ENCODE measurements around the gene AP5Z1. TPM values are rescaled to one million over a fixed set of nuclear protein-coding genes. Genes with fewer than 3 reads are reported as not detected.

AP5Z1 gene
- polyA plus RNA-seq, 1 of the 3 experiments (the other 2 are of a cell fraction), result 29.5 TPM

DNA sequence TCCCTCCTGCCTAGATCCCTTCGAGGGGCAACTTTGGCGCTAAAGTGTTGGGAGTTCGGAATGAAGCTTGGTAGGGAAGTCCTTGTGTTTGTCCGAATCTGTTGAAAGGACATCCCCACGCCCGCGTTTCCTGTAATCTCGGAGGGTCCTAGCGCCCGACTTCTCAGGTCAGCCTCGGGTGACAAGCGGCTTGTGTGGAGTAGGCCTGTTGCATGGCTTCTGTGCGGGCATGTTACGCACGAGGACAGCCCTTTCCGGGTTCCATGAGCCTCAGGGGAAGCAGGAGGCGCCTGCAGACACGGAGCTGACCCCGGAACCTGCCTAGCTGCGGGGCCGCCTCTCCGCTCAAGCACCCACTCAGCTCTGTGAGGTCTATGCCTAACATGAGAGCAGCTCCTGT lies 28.4 kb upstream of the AP5Z1 start:
- POLR2A ChIA-PET, result no interaction called here
- Histone ChIP-seq H2AFZ (ENCODE audit: low read depth) (no peak overlapping the region), H3K4me1 (ENCODE audit: control insufficient read depth in 1 of 2, insufficient read depth in 2 of 2, low read depth in 1 of 2, low read length in 1 of 2) (peaks cover 0 to 21% of the 10 kb centered on the region in 2 experiments; a peak in 3 of 4 replicates), H3K4me3 (ENCODE audit: low read depth in 2 of 2, low read length in 1 of 2) (no peak overlapping the region), H3K9me2 (no peaks in the 10 kb centered on the region), H3K27ac (ENCODE audit: low read depth in 2 of 2, low read length in 1 of 2) (no peak overlapping the region), H3K27me3 (ENCODE audit: insufficient read depth) (no peaks in the 10 kb centered on the region), H3F3A (replicated peaks; ENCODE audit: insufficient read depth) (peaks cover 5% of the 10 kb centered on the region), H3K4me2 (no peak overlapping the region), H3K9ac (no peak overlapping the region), H3K36me3 (replicated peaks in 1 of 2; ENCODE audit: control insufficient read depth in 1 of 2, insufficient read depth in 2 of 2, low read length in 1 of 2) (peaks cover 20 to 32% of the 10 kb centered on the region in 2 experiments), H4K20me1 (ENCODE audit: insufficient read depth) (no peaks in the 10 kb centered on the region; the same call in 1 of the 2 replicates), H3K9me3 (no peaks in the 10 kb centered on the region), H3K79me2 (ENCODE audit: insufficient read depth) (peaks cover 42% of the 10 kb centered on the region)
- no peak for DNase-seq
- 92% methylated on average over 16 of the region's 22 CpGs for WGBS (ENCODE audit: low lambda C conversion rate)
- TF ChIP-seq POLR2AphosphoS5 (IDR thresholded peaks at IDR 0.05; ENCODE audit: low read depth, low read length) (no peak), RFX5 (IDR thresholded peaks at IDR 0.05; ENCODE audit: low read length) (no peak), GATA2 (CRISPR knock-in tag; IDR thresholded peaks at IDR 0.05) (no peak), RAD21 (IDR thresholded peaks at IDR 0.05; ENCODE audit: low read length) (no peak), RCOR1 (IDR thresholded peaks at IDR 0.05; ENCODE audit: low read length) (no peak)
- TF ChIP-seq, protein P1, sequence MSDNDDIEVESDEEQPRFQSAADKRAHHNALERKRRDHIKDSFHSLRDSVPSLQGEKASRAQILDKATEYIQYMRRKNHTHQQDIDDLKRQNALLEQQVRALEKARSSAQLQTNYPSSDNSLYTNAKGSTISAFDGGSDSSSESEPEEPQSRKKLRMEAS (IDR thresholded peaks at IDR 0.05; ENCODE audit: low read depth), result no peak
- TF ChIP-seq, protein P2, sequence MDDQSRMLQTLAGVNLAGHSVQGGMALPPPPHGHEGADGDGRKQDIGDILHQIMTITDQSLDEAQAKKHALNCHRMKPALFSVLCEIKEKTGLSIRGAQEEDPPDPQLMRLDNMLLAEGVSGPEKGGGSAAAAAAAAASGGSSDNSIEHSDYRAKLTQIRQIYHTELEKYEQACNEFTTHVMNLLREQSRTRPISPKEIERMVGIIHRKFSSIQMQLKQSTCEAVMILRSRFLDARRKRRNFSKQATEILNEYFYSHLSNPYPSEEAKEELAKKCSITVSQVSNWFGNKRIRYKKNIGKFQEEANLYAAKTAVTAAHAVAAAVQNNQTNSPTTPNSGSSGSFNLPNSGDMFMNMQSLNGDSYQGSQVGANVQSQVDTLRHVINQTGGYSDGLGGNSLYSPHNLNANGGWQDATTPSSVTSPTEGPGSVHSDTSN (IDR thresholded peaks at IDR 0.05), result no peak
- CTCF ChIA-PET, result interaction anchor here (0.7 to 1.4 kb wide), 4 partner anchors 8 to 338 kb away, joined by 3 to 5 read pairs (median 3); no protein-coding TSS in a partner anchor

DNA sequence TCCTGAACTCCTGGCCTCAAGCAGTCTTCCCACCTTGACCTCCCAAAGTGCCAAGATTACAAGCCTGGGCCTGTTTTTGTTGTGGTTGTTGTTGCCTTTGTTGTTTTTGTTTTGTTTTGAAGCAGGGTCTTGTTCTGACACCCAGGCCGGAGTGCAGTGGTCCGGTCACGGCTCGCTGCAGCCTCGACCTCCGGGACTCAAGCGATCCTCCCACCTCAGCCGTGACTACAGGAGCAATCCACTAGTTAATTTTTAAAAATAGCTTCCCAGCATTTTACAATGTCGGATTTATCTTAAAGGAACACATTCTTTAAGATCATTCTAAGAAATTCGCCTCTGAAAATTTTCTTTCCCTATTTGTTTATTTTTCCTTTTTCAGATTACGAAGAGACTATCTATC lies 27.7 kb upstream of the AP5Z1 start:
- WGBS (ENCODE audit: low lambda C conversion rate), result 96% methylated on average over 11 of the region's 11 CpGs
- Histone ChIP-seq H3F3A (replicated peaks; ENCODE audit: insufficient read depth) (peaks cover 5% of the 10 kb centered on the region), H3K4me1 (ENCODE audit: control insufficient read depth in 1 of 2, insufficient read depth in 2 of 2, low read depth in 1 of 2, low read length in 1 of 2) (peaks cover 0 to 21% of the 10 kb centered on the region in 2 experiments; a peak in 3 of 4 replicates), H4K20me1 (ENCODE audit: insufficient read depth) (peaks cover 5% of the 10 kb centered on the region), H3K36me3 (replicated peaks in 1 of 2; ENCODE audit: control insufficient read depth in 1 of 2, insufficient read depth in 2 of 2, low read length in 1 of 2) (peaks cover 18 to 32% of the 10 kb centered on the region in 2 experiments), H3K9me3 (no peaks in the 10 kb centered on the region), H3K27me3 (ENCODE audit: insufficient read depth) (no peaks in the 10 kb centered on the region), H3K27ac (ENCODE audit: low read depth in 2 of 2, low read length in 1 of 2) (no peak overlapping the region), H3K4me3 (ENCODE audit: low read depth in 2 of 2, low read length in 1 of 2) (no peak overlapping the region), H2AFZ (ENCODE audit: low read depth) (no peak overlapping the region), H3K4me2 (no peak overlapping the region), H3K9me2 (no peaks in the 10 kb centered on the region), H3K9ac (no peak overlapping the region), H3K79me2 (ENCODE audit: insufficient read depth) (peaks cover 50% of the 10 kb centered on the region)
- DNase-seq, result no peak
- ChIA-PET CTCF (interaction anchor here (0.6 to 1.4 kb wide), 5 partner anchors 8 to 136 kb away, joined by 3 to 5 read pairs (median 3); partner anchors contain the start of gene RADIL), POLR2A (no interaction called here)
- TF ChIP-seq GABPA (IDR thresholded peaks at IDR 0.05; ENCODE audit: low read depth) (no peak), FOXJ3 (CRISPR knock-in tag; IDR thresholded peaks at IDR 0.05) (no peak), TCF12 (IDR thresholded peaks at IDR 0.05) (no peak), TAF1 (IDR thresholded peaks at IDR 0.05; ENCODE audit: borderline replicate concordance, low read depth, low read length) (no peak), RAD21 (IDR thresholded peaks at IDR 0.05; ENCODE audit: low read length) (no peak), TEAD4 (IDR thresholded peaks at IDR 0.05; ENCODE audit: borderline replicate concordance, insufficient read depth) (no peak), YY1 (IDR thresholded peaks at IDR 0.05; ENCODE audit: low read depth) (no peak), MEF2A (IDR thresholded peaks at IDR 0.05; ENCODE audit: borderline replicate concordance, low read depth) (no peak)
- TF ChIP-seq, protein P3, sequence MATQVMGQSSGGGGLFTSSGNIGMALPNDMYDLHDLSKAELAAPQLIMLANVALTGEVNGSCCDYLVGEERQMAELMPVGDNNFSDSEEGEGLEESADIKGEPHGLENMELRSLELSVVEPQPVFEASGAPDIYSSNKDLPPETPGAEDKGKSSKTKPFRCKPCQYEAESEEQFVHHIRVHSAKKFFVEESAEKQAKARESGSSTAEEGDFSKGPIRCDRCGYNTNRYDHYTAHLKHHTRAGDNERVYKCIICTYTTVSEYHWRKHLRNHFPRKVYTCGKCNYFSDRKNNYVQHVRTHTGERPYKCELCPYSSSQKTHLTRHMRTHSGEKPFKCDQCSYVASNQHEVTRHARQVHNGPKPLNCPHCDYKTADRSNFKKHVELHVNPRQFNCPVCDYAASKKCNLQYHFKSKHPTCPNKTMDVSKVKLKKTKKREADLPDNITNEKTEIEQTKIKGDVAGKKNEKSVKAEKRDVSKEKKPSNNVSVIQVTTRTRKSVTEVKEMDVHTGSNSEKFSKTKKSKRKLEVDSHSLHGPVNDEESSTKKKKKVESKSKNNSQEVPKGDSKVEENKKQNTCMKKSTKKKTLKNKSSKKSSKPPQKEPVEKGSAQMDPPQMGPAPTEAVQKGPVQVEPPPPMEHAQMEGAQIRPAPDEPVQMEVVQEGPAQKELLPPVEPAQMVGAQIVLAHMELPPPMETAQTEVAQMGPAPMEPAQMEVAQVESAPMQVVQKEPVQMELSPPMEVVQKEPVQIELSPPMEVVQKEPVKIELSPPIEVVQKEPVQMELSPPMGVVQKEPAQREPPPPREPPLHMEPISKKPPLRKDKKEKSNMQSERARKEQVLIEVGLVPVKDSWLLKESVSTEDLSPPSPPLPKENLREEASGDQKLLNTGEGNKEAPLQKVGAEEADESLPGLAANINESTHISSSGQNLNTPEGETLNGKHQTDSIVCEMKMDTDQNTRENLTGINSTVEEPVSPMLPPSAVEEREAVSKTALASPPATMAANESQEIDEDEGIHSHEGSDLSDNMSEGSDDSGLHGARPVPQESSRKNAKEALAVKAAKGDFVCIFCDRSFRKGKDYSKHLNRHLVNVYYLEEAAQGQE (IDR thresholded peaks at IDR 0.05; ENCODE audit: low read depth, low read length), result no peak
- TF ChIP-seq, protein P2 (IDR thresholded peaks at IDR 0.05), result no peak

Measured in SK-N-SH (cell line).